Keratinocyte (primary cell): ENCODE data around the gene EGLN3. TPM values are rescaled to one million over a fixed set of nuclear protein-coding genes. Genes with fewer than 3 reads are reported as not detected.

Source experiments
- DNase-seq: peaks from one replicate; pipeline ENCODE4 v3.0.0-alpha.2; 2011; ENCODE audit warnings: low read depth, missing footprints, low spot score
- FAIRE-seq: peaks from 2 replicates; lab custom pipeline; 2011; peaks lifted over from hg19 to GRCh38; lab: Jason Lieb, UNC
- H2AFZ ChIP-seq: 2 replicates; pipeline ENCODE4 v1.6.0; 2012; ENCODE audit warnings: low read length, control low read depth, inconsistent platforms; ENCODE audit not compliant: control insufficient read depth
- H3K27ac ChIP-seq: 2 replicates; pipeline ENCODE4 v1.5.1; 2011; ENCODE audit warnings: low read length; ENCODE audit not compliant: control insufficient read depth, insufficient read depth
- H3K27me3 ChIP-seq: 3 replicates; pipeline ENCODE4 v1.6.0; 2011; ENCODE audit warnings: low read length; ENCODE audit not compliant: control insufficient read depth, insufficient read depth; ENCODE audit errors: extremely low read depth
- H3K36me3 ChIP-seq, 2 experiments: 2 replicates in 1 of 2; 3 replicates in 1 of 2; pipeline ENCODE4 v1.5.1; 2011; ENCODE audit warnings: low read length in 2 of 2, mild to moderate bottlenecking in 1 of 2; ENCODE audit not compliant: control insufficient read depth in 2 of 2, insufficient read depth in 2 of 2; ENCODE audit errors: extremely low read depth in 1 of 2
- H3K4me1 ChIP-seq: 3 replicates; pipeline ENCODE4 v1.5.1; 2011; ENCODE audit warnings: low read length; ENCODE audit not compliant: control insufficient read depth, insufficient read depth; ENCODE audit errors: extremely low read depth
- H3K4me2 ChIP-seq: 3 replicates; pipeline ENCODE4 v1.6.0; 2011; ENCODE audit warnings: low read depth, low read length; ENCODE audit not compliant: control insufficient read depth, insufficient read depth; ENCODE audit errors: extremely low read depth
- H3K4me3 ChIP-seq, 3 experiments: fragments of 200-600 bp in 1 of 3; sonication (generic) in 1 of 3; 2 replicates in 2 of 3; 3 replicates in 1 of 3; pipeline ENCODE4 v1.5.1; 2011 to 2016; ENCODE audit warnings: low read length in 3 of 3, mild to moderate bottlenecking in 3 of 3, control low read depth in 2 of 3, inconsistent platforms in 1 of 3, low read depth in 1 of 3, mixed read lengths in 1 of 3, mixed run types in 1 of 3, moderate library complexity in 1 of 3; ENCODE audit not compliant: control insufficient read depth in 2 of 3, insufficient read depth in 2 of 3; ENCODE audit errors: extremely low read depth in 1 of 3
- H3K79me2 ChIP-seq: 2 replicates; pipeline ENCODE4 v1.6.0; 2012; ENCODE audit warnings: low read length; ENCODE audit not compliant: control insufficient read depth, insufficient read depth
- H3K9ac ChIP-seq: 3 replicates; pipeline ENCODE4 v1.6.0; 2011; ENCODE audit warnings: low read length; ENCODE audit not compliant: control insufficient read depth, insufficient read depth; ENCODE audit errors: extremely low read depth
- H3K9me1 ChIP-seq: 3 replicates; pipeline ENCODE4 v1.6.0; 2011; ENCODE audit warnings: low read length; ENCODE audit not compliant: control insufficient read depth, insufficient read depth; ENCODE audit errors: extremely low read depth
- H3K9me3 ChIP-seq: 2 replicates; pipeline ENCODE4 v1.5.1; 2012; ENCODE audit warnings: low read depth, low read length; ENCODE audit not compliant: control insufficient read depth
- H4K20me1 ChIP-seq: 3 replicates; pipeline ENCODE4 v1.6.0; 2011; ENCODE audit warnings: low read length; ENCODE audit not compliant: control insufficient read depth, insufficient read depth; ENCODE audit errors: extremely low read depth
- CTCF ChIP-seq, 3 experiments: IDR thresholded peaks in 1 of 3; conservative IDR thresholded peaks in 1 of 3; optimal IDR thresholded peaks in 1 of 3; 2 replicates in 2 of 3; 3 replicates in 1 of 3; pipeline versions ENCODE3 to v1.5.1; 2011; ENCODE audit warnings: low read length in 3 of 3, mild to moderate bottlenecking in 3 of 3, moderate library complexity in 2 of 3, control low read depth in 1 of 3, inconsistent platforms in 1 of 3; ENCODE audit not compliant: insufficient read depth in 2 of 3; ENCODE audit errors: extremely low read depth in 1 of 3
- EZH2 ChIP-seq: IDR thresholded peaks from one replicate; pipeline ENCODE4 v1.6.1; 2012; ENCODE audit warnings: inconsistent platforms, mild to moderate bottlenecking, low read length, moderate library complexity
- dilution Hi-C: fragments of 300-500 bp; cut with MboI; formaldehyde crosslinking; loops from one replicate; pipeline ENCODE4 v1.7.0; 2020; ENCODE audit warnings: low sequenced_read_pairs; ENCODE audit not compliant: extremely low pct_ligation_motif_present
- polyA plus RNA-seq, 5 experiments: library from polyadenylated mRNA; depleted of rRNA in 3 of 5; stranded (reverse) in 3 of 5; stranded (forward) in 1 of 5; unstranded in 1 of 5; fragments of >200 nt; gene quantifications; 1 replicate in 1 of 5; 2 replicates in 3 of 5; 3 replicates in 1 of 5; pipeline versions ENCODE4 v1.2.1 to v1.2.3, GENCODE V29; 2011 to 2012; ENCODE audit warnings: missing spikeins in 2 of 5, low read depth in 1 of 5, low replicate concordance in 1 of 5

EGLN3 gene
- polyA plus RNA-seq, 1 donor (not counting 4 experiments of a cell fraction or from before 2014, with no cell fraction given) = 9.3 TPM

DNA sequence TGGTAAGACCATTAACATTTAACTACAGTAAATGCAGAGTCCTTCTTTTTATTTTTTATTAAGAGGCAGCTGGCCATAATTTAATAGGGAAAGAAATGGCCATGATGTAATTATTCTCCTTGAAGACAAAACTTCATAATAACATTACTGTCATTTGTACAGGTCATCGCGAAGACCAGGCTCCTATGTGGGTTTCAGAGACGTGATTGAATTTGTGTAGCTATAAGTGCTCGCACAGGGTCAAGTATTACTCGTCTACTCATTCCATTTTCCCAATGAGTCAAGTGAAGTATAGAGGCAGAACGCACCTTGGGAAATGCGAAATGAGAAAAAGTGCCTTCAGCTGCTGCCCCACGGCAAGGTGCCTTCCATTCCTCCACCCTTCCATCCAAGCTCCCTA is 40.4 kb downstream of the EGLN3 start:
- no peak overlapping the region for H3K4me3 ChIP-seq
- H3K27me3 ChIP-seq = no peaks in the 10 kb centered on the region
- no peak overlapping the region for H3K4me2 ChIP-seq
- no peaks in the 10 kb centered on the region for H4K20me1 ChIP-seq
- no peak overlapping the region for H3K27ac ChIP-seq
- dilution Hi-C loops = no loop called here
- no peak for DNase-seq
- no peak for FAIRE-seq
- no peak overlapping the region for H3K9ac ChIP-seq
- H3K9me1 ChIP-seq = no peaks in the 10 kb centered on the region
- H2AFZ ChIP-seq = no peak overlapping the region
- no peaks in the 10 kb centered on the region for H3K79me2 ChIP-seq
- no peaks in the 10 kb centered on the region for H3K9me3 ChIP-seq
- no peak for TF ChIP-seq CTCF (optimal IDR thresholded peaks at IDR 0.05 in 1 of 3, IDR thresholded peaks at IDR 0.05 in 1 of 3, conservative IDR thresholded peaks at IDR 0.05 in 1 of 3; ENCODE audit: extremely low read depth in 1 of 3, insufficient read depth in 2 of 3, low read length in 3 of 3)
- no peak for TF ChIP-seq EZH2
- peaks cover 5% of the 10 kb centered on the region for H3K4me1 ChIP-seq
- no peaks in the 10 kb centered on the region for H3K36me3 ChIP-seq

DNA sequence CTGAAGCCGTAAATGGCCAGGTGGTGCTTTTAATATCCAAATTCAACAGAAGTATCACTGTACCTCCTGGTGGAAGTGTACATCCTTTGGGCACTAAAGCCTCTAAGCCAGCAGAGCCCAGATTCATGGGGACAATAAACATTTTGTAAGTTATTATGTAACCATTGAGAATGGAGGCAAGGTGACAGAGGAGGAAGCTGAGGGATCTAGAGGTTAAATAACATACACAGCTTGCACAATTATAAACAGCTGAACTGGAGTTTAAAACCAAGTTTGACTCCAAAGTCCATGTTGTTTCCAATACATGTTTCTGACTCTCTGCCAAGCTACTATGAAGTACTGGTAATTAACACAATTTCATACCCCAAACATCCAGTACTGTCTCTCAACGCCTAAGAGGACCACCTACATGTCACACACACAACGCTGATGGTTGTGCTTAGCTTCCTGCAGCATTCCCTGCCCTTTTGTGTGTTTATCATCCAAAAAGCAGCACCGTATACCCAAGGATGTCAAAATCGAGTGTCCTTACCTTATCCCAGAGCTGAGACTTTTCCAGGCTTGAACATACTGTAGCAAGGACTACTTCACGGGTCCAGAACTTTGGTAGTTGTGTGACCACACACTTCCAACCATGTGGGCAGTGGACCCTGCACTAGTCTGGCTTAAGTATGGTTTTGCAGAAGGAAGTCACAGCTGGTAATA is 41.3 kb downstream of the EGLN3 start:
- TF ChIP-seq CTCF (optimal IDR thresholded peaks at IDR 0.05 in 1 of 3, IDR thresholded peaks at IDR 0.05 in 1 of 3, conservative IDR thresholded peaks at IDR 0.05 in 1 of 3; ENCODE audit: extremely low read depth in 1 of 3, insufficient read depth in 2 of 3, low read length in 3 of 3) (no peak), EZH2 (no peak)
- H3K36me3 ChIP-seq = no peaks in the 10 kb centered on the region
- no peak overlapping the region for H3K9ac ChIP-seq
- FAIRE-seq = no peak
- no peak overlapping the region for H2AFZ ChIP-seq
- H3K4me1 ChIP-seq = no peaks in the 10 kb centered on the region
- H3K9me1 ChIP-seq = no peaks in the 10 kb centered on the region
- no peaks in the 10 kb centered on the region for H3K79me2 ChIP-seq
- no peak overlapping the region for H3K4me2 ChIP-seq
- H3K27ac ChIP-seq = no peak overlapping the region
- H4K20me1 ChIP-seq = no peaks in the 10 kb centered on the region
- dilution Hi-C loops = no loop called here
- no peaks in the 10 kb centered on the region for H3K27me3 ChIP-seq
- DNase-seq = no peak
- no peak overlapping the region for H3K4me3 ChIP-seq
- no peaks in the 10 kb centered on the region for H3K9me3 ChIP-seq
